HPDE6-E6E7 (cell line): ENCODE data around the gene CPA4.

Source experiments
- DNase-seq: peaks from one replicate; pipeline ENCODE4 v3.0.0; 2011; ENCODE audit warnings: missing footprints; ENCODE audit errors: extremely low spot score

Gene CPA4

DNA sequence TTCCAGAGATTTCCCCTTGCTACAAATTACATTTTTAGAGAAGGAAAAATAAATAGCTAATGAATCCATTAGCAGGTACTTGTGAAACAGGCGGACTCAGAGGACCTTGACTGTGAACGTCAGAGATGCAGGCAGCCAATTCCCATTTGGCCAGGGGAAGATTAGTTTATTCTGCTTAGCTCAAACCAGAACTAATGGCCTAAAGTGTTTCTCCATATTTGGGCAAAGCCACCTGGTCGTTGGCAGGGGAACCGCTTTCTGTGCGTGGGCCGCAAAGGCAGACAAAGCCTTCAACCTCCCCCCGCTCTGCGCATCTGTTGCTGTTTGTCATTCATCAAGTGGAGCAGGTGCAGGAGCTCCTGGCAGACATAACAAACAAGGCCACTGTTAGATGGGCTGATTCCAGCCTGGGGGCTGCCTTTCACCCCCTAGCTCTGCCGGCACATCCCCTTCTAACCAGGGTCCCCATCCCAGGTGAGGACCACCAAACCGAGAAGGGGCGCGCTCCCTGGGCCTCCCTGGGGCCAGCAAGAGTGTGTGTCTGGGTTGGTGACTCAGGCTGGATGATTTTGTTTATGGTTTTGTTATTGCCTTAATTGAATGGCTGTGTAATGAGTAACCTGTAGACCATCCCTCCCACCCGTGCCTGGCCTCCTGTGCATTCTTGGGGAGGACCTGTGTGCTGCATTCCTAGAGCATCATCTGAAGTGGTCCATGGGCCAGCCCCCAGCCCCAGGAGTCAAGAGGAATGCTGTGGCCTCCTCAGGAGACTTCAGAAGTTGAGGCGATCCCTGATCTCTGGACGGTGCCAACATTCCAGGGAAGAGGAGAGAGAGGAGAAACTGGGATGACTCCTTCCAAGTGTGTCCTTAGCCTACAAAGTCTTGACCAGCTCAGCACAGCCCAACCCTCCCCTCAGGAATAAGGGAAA, 72.8 kb downstream of the CPA4 start:
- DNase-seq = no peak

DNA sequence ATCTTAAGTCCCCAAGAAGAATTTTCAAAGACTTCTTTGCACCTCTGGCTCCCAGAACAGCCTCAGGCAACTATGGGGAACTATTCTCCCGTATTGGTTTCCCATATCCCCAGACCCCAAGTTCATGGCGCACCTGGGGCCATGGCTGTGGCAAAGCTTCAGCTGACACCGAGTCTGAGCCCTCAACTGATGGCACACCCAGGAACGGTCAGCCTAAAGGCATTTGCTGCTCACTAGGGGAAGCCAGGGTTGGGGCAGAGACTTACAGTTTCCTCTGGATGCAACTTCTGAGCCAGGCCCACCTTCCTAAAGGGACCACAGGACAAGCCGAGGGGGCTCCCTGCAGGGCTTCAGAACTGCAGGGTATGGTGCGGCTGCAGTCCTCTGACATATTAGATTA, 73.6 kb downstream of the CPA4 start:
- no peak for DNase-seq

DNA sequence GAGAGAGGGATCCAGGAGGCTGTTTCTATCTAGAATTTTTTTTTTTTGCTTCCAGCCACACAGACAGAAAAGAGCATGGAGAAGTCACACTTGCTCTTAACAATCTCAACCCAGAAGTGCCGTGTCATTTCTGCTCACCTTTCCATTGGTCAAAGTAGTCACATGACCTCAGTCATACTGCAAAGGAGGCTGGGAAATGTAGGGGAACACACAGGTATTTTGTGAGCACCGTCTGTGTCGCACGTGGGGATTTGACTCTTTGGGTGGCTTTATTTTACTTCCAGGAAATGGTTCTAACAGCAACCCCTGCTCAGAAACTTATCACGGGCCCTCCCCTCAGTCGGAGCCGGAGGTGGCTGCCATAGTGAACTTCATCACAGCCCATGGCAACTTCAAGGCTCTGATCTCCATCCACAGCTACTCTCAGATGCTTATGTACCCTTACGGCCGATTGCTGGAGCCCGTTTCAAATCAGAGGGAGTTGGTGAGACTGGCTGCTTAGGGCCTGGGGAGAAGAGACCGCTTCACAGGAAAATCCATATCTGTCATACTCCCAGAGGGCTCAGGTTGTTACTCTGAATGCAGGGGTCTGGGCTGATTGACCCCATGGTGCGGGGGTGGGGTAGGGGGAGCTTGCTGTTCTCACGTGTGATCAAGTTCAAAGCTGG, 74.3 kb downstream of the CPA4 start:
- no peak for DNase-seq

DNA sequence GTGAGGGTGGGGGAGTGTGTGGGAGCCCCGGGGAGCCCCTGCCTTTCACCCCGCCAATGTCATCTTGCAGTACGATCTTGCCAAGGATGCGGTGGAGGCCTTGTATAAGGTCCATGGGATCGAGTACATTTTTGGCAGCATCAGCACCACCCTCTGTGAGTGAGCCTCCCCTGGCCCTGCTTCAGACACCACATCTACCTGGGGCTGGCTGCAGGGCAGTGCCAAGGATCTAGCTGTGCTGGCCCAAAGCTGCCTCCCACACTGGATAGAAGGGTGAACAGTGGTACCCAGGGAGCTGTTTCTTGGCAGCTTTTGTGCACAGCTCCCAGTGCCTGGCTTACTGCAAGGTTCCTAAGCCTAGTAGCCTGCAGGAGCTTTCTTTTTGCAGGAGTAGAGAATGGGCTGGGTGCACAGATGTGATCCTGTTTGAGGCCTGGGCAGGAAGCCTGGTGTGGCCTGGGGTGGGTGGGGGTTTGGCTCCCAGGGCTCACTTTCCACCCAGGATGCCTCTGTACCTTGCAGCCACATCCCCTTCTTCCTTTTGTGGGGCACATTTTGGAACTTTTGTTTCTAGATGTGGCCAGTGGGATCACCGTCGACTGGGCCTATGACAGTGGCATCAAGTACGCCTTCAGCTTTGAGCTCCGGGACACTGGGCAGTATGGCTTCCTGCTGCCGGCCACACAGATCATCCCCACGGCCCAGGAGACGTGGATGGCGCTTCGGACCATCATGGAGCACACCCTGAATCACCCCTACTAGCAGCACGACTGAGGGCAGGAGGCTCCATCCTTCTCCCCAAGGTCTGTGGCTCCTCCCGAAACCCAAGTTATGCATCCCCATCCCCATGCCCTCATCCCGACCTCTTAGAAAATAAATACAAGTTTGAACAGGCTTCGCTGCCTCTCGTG, 75.1 kb downstream of the CPA4 start:
- no peak for DNase-seq

DNA sequence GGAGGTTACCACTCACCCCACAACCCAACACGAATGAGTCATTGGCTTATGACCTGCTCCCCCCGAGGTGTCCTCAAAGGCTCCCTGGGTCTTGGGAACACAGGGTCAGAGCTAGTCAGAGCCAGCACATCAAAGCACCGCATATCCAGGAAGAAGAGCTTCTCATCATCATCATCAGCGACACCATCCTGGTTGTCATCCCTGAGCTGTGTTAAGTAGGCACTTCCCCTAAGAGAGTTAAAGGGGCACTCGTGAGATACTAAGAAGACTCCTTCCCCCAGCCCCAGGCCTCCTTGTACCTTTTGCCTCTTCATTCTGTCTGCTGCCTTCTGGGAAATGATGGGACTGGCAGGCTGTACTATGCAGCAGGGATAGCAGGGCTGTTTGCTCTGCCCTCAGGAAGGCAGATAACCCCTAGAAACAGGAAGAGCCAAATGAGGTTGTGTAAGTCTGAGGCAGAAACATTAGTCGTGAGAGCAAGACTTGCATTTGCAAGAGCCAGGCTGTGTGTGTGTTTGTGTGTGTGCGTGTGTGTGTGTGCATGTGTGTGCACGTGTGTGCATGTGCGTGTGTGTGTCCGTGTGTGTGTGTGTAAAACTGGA, 76.2 kb downstream of the CPA4 start:
- no peak for DNase-seq

DNA sequence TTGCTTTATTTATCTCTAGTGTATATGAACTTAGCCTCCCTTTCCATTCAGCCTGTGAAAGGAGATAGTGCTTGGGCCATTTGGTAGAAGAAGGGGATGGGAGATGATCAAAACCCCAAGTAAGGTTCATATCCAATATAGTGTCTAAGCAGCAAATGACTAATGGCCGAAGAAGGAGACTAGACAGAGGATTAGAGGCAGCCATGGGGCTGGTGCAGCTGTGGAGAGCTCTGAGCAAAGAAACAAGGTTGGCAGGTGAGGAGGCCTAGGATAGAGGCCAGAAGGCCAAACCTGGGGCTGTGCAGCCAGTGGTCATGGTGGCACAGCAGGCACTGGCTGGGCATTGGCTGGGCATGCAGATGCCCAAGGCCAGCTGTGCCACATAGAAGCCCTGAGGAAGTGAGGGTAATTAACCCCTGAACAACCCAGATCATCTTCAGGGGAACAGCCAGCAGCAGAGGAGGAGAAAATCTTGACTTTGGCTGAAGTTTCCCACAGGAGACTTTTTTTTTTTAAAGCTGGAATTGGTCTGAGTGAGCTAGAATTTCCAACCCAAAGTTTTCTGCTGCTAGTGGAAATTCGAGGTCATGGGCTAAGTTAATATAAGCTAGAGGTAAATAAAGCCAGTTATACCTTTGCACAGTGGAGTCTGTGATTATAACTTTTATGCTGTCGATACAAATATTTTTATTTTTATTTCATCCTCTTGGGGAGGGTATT, 77.0 kb downstream of the CPA4 start:
- DNase-seq = no peak

DNA sequence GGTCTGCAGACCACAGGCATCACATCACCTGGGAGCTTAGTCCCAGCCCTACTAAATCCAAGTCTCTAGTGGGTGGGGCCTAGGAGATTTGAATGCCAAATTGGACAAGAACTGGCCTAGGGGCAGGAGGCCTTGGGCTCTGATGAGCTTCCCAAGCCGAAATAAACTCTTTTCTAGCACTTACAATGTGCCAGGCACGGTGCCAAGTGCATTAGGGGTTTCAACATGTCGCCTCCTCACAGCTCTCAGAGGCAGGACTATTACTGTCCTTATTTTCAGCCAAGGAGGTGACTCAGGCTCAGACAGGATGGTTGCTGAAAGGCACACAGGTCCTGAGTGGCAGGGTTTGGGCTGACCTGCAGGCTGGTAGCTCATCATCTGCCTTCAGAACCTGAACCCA, 78.1 kb downstream of the CPA4 start:
- DNase-seq = no peak

DNA sequence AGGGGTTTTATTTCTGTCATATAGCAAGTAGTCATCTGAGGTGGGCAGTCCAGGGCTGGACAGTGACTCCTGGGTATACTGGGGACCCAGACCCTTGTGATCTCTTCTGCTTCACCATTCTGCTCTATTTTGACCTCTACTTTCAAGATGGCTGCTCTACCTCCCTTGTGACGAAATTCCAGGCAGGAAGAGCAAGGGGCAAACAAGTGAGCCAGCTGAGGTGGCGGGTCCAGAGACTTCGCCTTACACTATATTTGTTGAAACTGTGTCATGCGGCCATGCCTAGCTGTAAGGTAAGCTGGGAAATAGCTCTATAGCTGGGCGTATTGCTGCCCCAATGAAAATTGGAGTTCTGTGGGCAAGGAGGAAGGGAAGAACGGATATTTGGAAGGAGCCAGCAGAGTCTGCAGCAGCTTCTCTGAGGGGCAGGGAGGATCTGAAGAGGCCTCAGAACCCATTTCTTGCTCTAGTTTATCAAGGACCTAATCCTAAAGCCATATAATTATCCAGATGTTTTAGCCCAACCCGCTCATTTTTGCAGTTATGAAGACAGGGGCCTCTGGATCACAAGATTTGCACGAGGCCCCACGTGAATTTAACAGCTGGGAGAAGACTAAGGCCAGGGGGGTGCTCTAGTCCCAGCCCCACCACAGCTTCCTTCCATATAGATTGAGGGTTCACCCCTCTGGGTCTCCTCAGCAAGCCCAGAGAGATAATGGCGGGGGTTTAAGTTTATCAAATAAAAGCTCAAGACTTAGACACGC, 79.6 kb downstream of the CPA4 start:
- no peak for DNase-seq
